Thyroid gland (tissue), 4 donors: ENCODE measurements around the gene MYL10. TPM values are rescaled to one million over a fixed set of nuclear protein-coding genes. Genes with fewer than 3 reads are reported as not detected.

ENCODE experiments used
- DNase-seq, 2 donors: peaks; one replicate each; pipeline ENCODE4 v3.0.0-alpha.2; 2019
- H3K27ac ChIP-seq, 3 donors: fragments of 200-600 bp; sonication (generic); 1 replicate in 2 of 3; 2 replicates in 1 of 3; pipeline ENCODE4 v1.5.1; 2016 to 2019; ENCODE audit warnings: mild to moderate bottlenecking in 1 of 3, moderate library complexity in 1 of 3
- H3K27me3 ChIP-seq: fragments of 200-600 bp; sonication (generic); one replicate; pipeline ENCODE4 v1.5.1; 2019
- H3K36me3 ChIP-seq, 2 donors: fragments of 200-600 bp; sonication (generic); one replicate each; pipeline ENCODE4 v1.5.1; 2016 to 2019
- H3K4me1 ChIP-seq, 2 donors: fragments of 200-600 bp; sonication (generic); one replicate each; pipeline ENCODE4 v1.5.1; 2017 to 2019
- H3K4me3 ChIP-seq, 3 donors: fragments of 200-600 bp; sonication (generic); replicated peaks in 1 of 3; 1 replicate in 2 of 3; 2 replicates in 1 of 3; pipeline ENCODE4 v1.5.1; 2016; ENCODE audit warnings: mild to moderate bottlenecking in 1 of 3
- H3K9me3 ChIP-seq: fragments of 200-600 bp; sonication (generic); one replicate; pipeline ENCODE4 v1.5.1; 2017
- CTCF ChIP-seq, 6 experiments: fragments of 200-600 bp in 3 of 6; fragments of 450-650 bp in 3 of 6; sonication (generic) in 3 of 6; IDR thresholded peaks; one replicate each; pipeline ENCODE4 v1.5.1; 2016 to 2019; ENCODE audit warnings: antibody characterized with exemption in 6 of 6, mild to moderate bottlenecking in 2 of 6, inconsistent platforms in 1 of 6, moderate library complexity in 1 of 6
- POLR2A ChIP-seq, 2 donors: fragments of 450-650 bp; IDR thresholded peaks; one replicate each; pipeline ENCODE4 v1.6.1; 2017; ENCODE audit warnings: antibody characterized with exemption in 2 of 2, mild to moderate bottlenecking in 2 of 2, moderate library complexity in 1 of 2
- WGBS, 2 donors: methylation state at CpG; one replicate each; pipeline ENCODE4 v1.1.5; 2017; 5-methylcytosine and 5-hydroxymethylcytosine counted together
- intact Hi-C: fragments of 100-400 bp; cut with DNase I; formaldehyde crosslinking; loops from one replicate; pipeline ENCODE4 v1.15.1; 2023
- total RNA-seq, 4 donors: library from RNA; depleted of rRNA; stranded (reverse); fragments of >200 nt; gene quantifications; one replicate each; pipeline ENCODE4 v1.2.3, GENCODE V29; 2016

The MYL10 gene
- total RNA-seq, 4 donors from 2014 or later: not detected

GRCh38 chr7:101626758-101627157 is 2.3 kb downstream of the MYL10 start:
- Histone ChIP-seq H3K4me3 (no peak overlapping the region), H3K9me3 (no peaks in the 10 kb centered on the region), H3K27me3 (no peaks in the 10 kb centered on the region), H3K27ac (no peak overlapping the region), H3K36me3 (no peaks in the 10 kb centered on the region), H3K4me1 (peaks cover 0 to 4% of the 10 kb centered on the region in 2 donors)
- intact Hi-C loops: no loop called here
- 81 to 90% methylated on average over 9 of the region's 9 CpGs for WGBS, 2 donors
- DNase-seq: no peak
- no peak for TF ChIP-seq CTCF (IDR thresholded peaks at IDR 0.05)
- TF ChIP-seq POLR2A (IDR thresholded peaks at IDR 0.05): no peak

- 81 to 91% methylated on average over 13 to 15 of the region's 15 CpGs for WGBS, 2 donors
- intact Hi-C loops: no loop called here
- H3K9me3 ChIP-seq: no peaks in the 10 kb centered on the region
- no peak overlapping the region for H3K27ac ChIP-seq
- H3K27me3 ChIP-seq: no peaks in the 10 kb centered on the region
- no peak for DNase-seq
- no peak overlapping the region for H3K4me3 ChIP-seq
- no peaks in the 10 kb centered on the region for H3K36me3 ChIP-seq
- no peak for TF ChIP-seq CTCF (IDR thresholded peaks at IDR 0.05)
- TF ChIP-seq POLR2A (IDR thresholded peaks at IDR 0.05): no peak
- H3K4me1 ChIP-seq: peaks cover 0 to 2% of the 10 kb centered on the region in 2 donors
Observed at GRCh38 chr7:101626069-101626671, 2.9 kb downstream of the MYL10 start.

DNA sequence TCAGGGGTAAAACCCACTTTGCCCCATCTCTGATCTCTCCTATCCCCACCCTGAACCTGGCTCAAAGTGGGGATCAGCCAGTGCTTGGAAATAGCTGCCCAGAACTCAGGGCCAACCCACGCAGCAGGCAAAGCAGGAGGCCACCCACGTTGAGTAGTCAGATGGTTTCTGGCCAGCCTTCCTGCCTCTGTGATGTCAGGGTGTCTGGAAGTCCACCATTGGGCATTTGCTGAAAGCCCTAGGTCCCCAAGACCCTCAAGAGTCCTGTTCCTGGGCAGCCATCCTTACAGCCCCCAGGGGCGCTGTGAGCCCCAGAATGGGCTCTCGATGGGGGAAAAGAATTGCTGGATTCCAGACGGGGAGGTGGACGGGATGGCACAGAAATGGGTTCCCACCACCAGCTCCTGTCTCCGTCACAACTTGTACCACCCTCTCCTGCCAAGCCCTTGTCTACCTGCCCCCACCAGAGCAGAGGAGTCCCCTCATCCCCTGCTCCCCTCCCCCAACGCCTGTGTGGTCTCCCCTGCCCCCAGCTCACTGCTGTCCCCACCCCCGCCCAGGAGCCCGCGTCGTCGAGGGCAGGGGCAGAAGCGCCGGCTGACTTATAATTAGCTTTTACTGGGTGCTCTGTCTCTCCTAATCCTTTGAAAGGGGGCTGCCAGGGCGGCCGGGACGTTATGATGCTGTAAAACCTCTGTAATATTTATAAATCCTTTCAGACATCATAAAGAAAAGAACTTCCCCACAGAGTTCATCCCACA is 3.9 kb downstream of the MYL10 start:
- Histone ChIP-seq H3K36me3 (no peaks in the 10 kb centered on the region), H3K27ac (no peak overlapping the region), H3K9me3 (no peaks in the 10 kb centered on the region), H3K4me3 (no peak overlapping the region), H3K4me1 (no peaks in the 10 kb centered on the region), H3K27me3 (no peaks in the 10 kb centered on the region)
- intact Hi-C loops: no loop called here
- WGBS, 2 donors: 35 to 37% methylated on average over 14 to 18 of the region's 18 CpGs
- DNase-seq: no peak
- no peak for TF ChIP-seq POLR2A (IDR thresholded peaks at IDR 0.05)
- no peak for TF ChIP-seq CTCF (IDR thresholded peaks at IDR 0.05)

- no peaks in the 10 kb centered on the region for H3K36me3 ChIP-seq
- no peak overlapping the region for H3K4me3 ChIP-seq
- TF ChIP-seq CTCF (IDR thresholded peaks at IDR 0.05): no peak
- no peak for TF ChIP-seq POLR2A (IDR thresholded peaks at IDR 0.05)
- H3K9me3 ChIP-seq: no peaks in the 10 kb centered on the region
- no peak for DNase-seq
- no peaks in the 10 kb centered on the region for H3K27me3 ChIP-seq
- WGBS, 2 donors: 65 to 68% methylated on average over 13 to 23 of the region's 23 CpGs
- H3K27ac ChIP-seq: no peak overlapping the region
- H3K4me1 ChIP-seq: no peaks in the 10 kb centered on the region
- intact Hi-C loops: no loop called here
Observed at GRCh38 chr7:101624246-101625001, 4.7 kb downstream of the MYL10 start.
